ENCODE results near the gene DGCR6L.
"Not testable (repeated sequence)": the region's sequence is repeated elsewhere in the genome, so short reads cannot be mapped to it uniquely, and the experiment has no call there.

DGCR6L gene

GRCh38 chr22:20290045-20290392, 29.8 kb downstream of the DGCR6L start:
- no peak for TF ChIP-seq RARB (CRISPR knock-in tag; IDR thresholded peaks at IDR 0.05)
- no peak for TF ChIP-seq TOX (CRISPR knock-in tag; IDR thresholded peaks at IDR 0.05; ENCODE audit: borderline replicate concordance)
- no peak for TF ChIP-seq CSRNP3 (CRISPR knock-in tag; IDR thresholded peaks at IDR 0.05)
- TF ChIP-seq ISL1 (CRISPR knock-in tag; IDR thresholded peaks at IDR 0.05): no peak
- TF ChIP-seq PPARA (CRISPR knock-in tag; IDR thresholded peaks at IDR 0.05; ENCODE audit: borderline replicate concordance): no peak
- no peak for TF ChIP-seq ARNTL (CRISPR knock-in tag; IDR thresholded peaks at IDR 0.05; ENCODE audit: borderline replicate concordance, low read depth)
- TF ChIP-seq, protein P1, sequence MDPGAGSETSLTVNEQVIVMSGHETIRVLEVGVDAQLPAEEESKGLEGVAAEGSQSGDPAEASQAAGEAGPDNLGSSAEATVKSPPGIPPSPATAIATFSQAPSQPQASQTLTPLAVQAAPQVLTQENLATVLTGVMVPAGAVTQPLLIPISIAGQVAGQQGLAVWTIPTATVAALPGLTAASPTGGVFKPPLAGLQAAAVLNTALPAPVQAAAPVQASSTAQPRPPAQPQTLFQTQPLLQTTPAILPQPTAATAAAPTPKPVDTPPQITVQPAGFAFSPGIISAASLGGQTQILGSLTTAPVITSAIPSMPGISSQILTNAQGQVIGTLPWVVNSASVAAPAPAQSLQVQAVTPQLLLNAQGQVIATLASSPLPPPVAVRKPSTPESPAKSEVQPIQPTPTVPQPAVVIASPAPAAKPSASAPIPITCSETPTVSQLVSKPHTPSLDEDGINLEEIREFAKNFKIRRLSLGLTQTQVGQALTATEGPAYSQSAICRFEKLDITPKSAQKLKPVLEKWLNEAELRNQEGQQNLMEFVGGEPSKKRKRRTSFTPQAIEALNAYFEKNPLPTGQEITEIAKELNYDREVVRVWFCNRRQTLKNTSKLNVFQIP (CRISPR knock-in tag; IDR thresholded peaks at IDR 0.05; ENCODE audit: borderline replicate concordance, low read depth): no peak
- no peak for TF ChIP-seq PATZ1 (CRISPR knock-in tag; IDR thresholded peaks at IDR 0.05; ENCODE audit: borderline replicate concordance)
- TF ChIP-seq GLIS3 (CRISPR knock-in tag; IDR thresholded peaks at IDR 0.05): no peak
- TF ChIP-seq BACH2 (CRISPR knock-in tag; IDR thresholded peaks at IDR 0.05; ENCODE audit: borderline replicate concordance): no peak
- no peak for TF ChIP-seq ZNF565 (CRISPR knock-in tag; conservative IDR thresholded peaks at IDR 0.05; ENCODE audit: low read depth)
- TF ChIP-seq, protein P2, sequence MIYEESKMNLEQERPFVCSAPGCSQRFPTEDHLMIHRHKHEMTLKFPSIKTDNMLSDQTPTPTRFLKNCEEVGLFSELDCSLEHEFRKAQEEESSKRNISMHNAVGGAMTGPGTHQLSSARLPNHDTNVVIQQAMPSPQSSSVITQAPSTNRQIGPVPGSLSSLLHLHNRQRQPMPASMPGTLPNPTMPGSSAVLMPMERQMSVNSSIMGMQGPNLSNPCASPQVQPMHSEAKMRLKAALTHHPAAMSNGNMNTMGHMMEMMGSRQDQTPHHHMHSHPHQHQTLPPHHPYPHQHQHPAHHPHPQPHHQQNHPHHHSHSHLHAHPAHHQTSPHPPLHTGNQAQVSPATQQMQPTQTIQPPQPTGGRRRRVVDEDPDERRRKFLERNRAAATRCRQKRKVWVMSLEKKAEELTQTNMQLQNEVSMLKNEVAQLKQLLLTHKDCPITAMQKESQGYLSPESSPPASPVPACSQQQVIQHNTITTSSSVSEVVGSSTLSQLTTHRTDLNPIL (CRISPR knock-in tag; IDR thresholded peaks at IDR 0.05; ENCODE audit: low read depth): no peak
- no peak for TF ChIP-seq ZNF70 (CRISPR knock-in tag; IDR thresholded peaks at IDR 0.05)
- TF ChIP-seq ZFP30 (CRISPR knock-in tag; IDR thresholded peaks at IDR 0.05): no peak
- TF ChIP-seq ZC3H10 (CRISPR knock-in tag; IDR thresholded peaks at IDR 0.05): no peak
- no peak for TF ChIP-seq OSR1 (CRISPR knock-in tag; IDR thresholded peaks at IDR 0.05)
- no peak for ATAC-seq

GRCh38 chr22:20289182-20290044, 30.4 kb downstream of the DGCR6L start:
- not testable (repeated sequence) for ATAC-seq

- ATAC-seq: not testable (repeated sequence)
These were observed 33.0 kb downstream of the DGCR6L start for GRCh38 chr22:20286784-20287423.

DNA sequence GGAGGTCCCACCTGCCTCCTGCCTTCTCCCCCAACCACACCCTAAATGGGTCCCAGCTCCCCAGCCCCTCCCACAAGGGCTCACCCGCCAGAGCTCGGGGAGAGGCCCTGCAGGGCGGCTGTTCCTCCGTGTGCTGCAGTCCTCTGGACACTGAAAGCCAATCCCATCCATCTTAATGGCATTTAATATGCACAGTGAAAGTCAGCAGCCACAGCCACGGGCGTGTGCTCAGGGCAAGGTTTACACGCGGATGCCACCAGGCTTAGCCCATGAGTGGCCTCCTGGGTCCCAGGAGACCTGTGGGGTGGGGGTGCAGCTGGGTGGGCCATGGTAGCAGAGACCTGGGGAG, 33.6 kb downstream of the DGCR6L start:
- peak; percentile 5; the same call in 1 of the 3 replicates for ATAC-seq

DNA sequence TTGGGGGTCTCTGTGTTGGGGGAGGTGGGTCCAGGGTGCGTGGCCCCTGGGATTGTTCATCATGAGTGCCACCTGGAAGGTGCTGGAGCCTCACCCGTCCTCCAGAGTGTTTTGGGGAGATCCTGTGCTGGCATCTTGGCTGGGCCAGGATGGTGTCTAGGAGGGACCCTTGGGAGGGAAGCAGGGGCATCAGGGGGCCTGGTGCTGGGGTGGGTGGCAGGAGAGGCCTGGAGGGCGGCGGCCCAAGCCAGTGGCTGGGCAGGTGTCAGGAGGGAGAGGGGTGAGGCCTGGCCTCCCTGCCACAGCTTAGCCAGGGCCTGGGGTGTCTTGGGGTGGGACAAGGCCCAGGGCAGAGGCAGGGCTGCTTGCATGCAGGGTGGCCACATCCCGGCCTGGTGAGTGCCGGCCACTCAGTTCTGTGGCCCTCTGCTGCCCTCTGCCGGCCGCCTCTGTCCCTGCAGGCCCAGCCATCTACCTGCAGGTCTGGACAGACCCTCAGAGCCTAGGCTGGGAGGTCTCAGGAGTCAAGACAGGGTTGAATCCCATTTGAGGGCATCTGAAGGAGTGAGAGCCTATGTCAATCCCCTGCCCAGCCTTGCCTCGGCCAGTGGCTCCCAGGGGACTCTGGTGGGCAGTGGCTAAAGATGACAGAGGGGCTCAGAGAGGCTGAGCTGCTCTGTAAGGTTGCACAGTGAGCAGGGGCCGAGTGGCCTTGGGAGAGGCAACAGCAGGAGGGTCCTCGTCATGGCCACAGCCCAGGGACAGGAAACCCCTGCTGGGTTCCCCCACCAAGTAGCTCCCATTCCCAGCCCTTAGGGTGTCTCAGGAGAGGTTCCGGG, 34.2 kb downstream of the DGCR6L start:
- peak; percentile 94 for ATAC-seq

Measured in SK-N-SH treated with all-trans-retinoic acid at 6 μM for 48 hours (cell line).